Measurements from ENCODE around the gene MIER1.

DNA sequence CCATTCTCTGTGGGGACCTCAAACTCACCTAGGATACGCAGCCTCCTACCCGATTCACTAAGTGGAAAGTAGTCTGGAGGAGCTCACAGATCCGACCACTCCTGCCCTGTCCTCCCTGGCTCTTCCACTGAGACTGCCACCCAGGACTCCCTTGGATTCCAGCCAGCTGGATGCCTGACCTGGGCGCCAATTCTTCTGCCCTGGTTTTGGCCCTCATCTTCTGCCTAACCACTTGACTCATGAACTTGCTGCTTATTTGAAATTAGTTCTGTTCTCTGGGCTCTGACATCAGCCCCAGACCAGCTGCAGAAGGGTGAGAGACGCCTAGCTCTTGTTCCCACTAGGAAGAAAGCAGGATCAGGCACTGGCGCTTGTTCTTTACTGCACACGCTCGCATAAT is 80.3 kb downstream of the MIER1 start:
- TF ChIP-seq, protein P1, sequence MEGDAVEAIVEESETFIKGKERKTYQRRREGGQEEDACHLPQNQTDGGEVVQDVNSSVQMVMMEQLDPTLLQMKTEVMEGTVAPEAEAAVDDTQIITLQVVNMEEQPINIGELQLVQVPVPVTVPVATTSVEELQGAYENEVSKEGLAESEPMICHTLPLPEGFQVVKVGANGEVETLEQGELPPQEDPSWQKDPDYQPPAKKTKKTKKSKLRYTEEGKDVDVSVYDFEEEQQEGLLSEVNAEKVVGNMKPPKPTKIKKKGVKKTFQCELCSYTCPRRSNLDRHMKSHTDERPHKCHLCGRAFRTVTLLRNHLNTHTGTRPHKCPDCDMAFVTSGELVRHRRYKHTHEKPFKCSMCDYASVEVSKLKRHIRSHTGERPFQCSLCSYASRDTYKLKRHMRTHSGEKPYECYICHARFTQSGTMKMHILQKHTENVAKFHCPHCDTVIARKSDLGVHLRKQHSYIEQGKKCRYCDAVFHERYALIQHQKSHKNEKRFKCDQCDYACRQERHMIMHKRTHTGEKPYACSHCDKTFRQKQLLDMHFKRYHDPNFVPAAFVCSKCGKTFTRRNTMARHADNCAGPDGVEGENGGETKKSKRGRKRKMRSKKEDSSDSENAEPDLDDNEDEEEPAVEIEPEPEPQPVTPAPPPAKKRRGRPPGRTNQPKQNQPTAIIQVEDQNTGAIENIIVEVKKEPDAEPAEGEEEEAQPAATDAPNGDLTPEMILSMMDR (IDR thresholded peaks at IDR 0.05): no peak
- no peak for TF ChIP-seq POLR2AphosphoS5 (IDR thresholded peaks at IDR 0.05)

All from prostate gland (tissue), 2 donors.